Measurements from ENCODE around the gene BORCS6.
A peak's percentile ranks its signal among the peaks of the same experiment; 100 is the strongest.
"Not testable (repeated sequence)": the region's sequence is repeated elsewhere in the genome, so short reads cannot be mapped to it uniquely, and the experiment has no call there.

BORCS6 gene

GRCh38 chr17:8189711-8190477 lies at the start of gene BORCS6:
Gene BORCS6 (minus strand): TSS chr17:8190180. CDS start chr17:8190140, 40 bp downstream.
- DNase-seq, result peak; percentile 98

GRCh38 chr17:8237886-8238285 lies 47.9 kb upstream of the BORCS6 start:
- no peak for DNase-seq

GRCh38 chr17:8237175-8237574 lies 47.2 kb upstream of the BORCS6 start:
- DNase-seq, result no peak

- no peak for DNase-seq
Observed at GRCh38 chr17:8235676-8236075, 45.7 kb upstream of the BORCS6 start.

GRCh38 chr17:8234361-8235270 lies 44.6 kb upstream of the BORCS6 start:
- DNase-seq, result no peak

GRCh38 chr17:8231701-8232100 lies 41.7 kb upstream of the BORCS6 start:
- DNase-seq, result no peak

- no peak for DNase-seq
Observed at GRCh38 chr17:8227238-8227581, 37.2 kb upstream of the BORCS6 start.

- DNase-seq, result peak; percentile 84
Observed at GRCh38 chr17:8226536-8227237, 36.7 kb upstream of the BORCS6 start.

- peak; percentile 71 for DNase-seq
Observed at GRCh38 chr17:8225813-8226535, 36.0 kb upstream of the BORCS6 start.

- no peak for DNase-seq
Observed at GRCh38 chr17:8224891-8225812, 35.2 kb upstream of the BORCS6 start.

GRCh38 chr17:8223356-8224126 lies 33.6 kb upstream of the BORCS6 start:
- peak; percentile 46 for DNase-seq

- peak; percentile 92 for DNase-seq
Observed at GRCh38 chr17:8222630-8223355, 32.8 kb upstream of the BORCS6 start.

GRCh38 chr17:8222380-8222629 lies 32.3 kb upstream of the BORCS6 start:
- DNase-seq, result peak; percentile 90

- peak; percentile 80 for DNase-seq
Observed at GRCh38 chr17:8221663-8222379, 31.8 kb upstream of the BORCS6 start.

- peak; percentile 89 for DNase-seq
Observed at GRCh38 chr17:8220783-8221662, 31.0 kb upstream of the BORCS6 start.

GRCh38 chr17:8214000-8214399 lies 24.0 kb upstream of the BORCS6 start:
- not testable (repeated sequence) for DNase-seq

- peak; percentile 27 for DNase-seq
Observed at GRCh38 chr17:8212312-8213180, 22.6 kb upstream of the BORCS6 start.
